ENCODE results near the gene CMA1.

Gene CMA1

GRCh38 chr14:24465805-24466204 is 42.3 kb downstream of the CMA1 start:
- no peak for DNase-seq (ENCODE audit: low read depth, low spot score)

- no peak for DNase-seq (ENCODE audit: low read depth, low spot score)
Measured at GRCh38 chr14:24465368-24465767, 42.7 kb downstream of the CMA1 start.

- no peak for DNase-seq (ENCODE audit: low read depth, low spot score)
Measured at GRCh38 chr14:24463884-24464785, 43.9 kb downstream of the CMA1 start.

- DNase-seq (ENCODE audit: low read depth, low spot score), result no peak
Measured at GRCh38 chr14:24463017-24463883, 44.8 kb downstream of the CMA1 start.

GRCh38 chr14:24461336-24461735 is 46.7 kb downstream of the CMA1 start:
- DNase-seq (ENCODE audit: low read depth, low spot score), result no peak

- DNase-seq (ENCODE audit: low read depth, low spot score), result no peak
Measured at GRCh38 chr14:24459331-24459730, 48.7 kb downstream of the CMA1 start.

- no peak for DNase-seq (ENCODE audit: low read depth, low spot score)
Measured at GRCh38 chr14:24458736-24459135, 49.3 kb downstream of the CMA1 start.

- no peak for DNase-seq (ENCODE audit: low read depth, low spot score)
Measured at GRCh38 chr14:24456980-24457379, 51.1 kb downstream of the CMA1 start.
